GM12865 (cell line): ENCODE data around the gene B3GALNT2.

Experiments
- DNase-seq: peaks from one replicate; pipeline ENCODE4 v3.0.0; 2010; ENCODE audit warnings: low read depth
- H3K4me3 ChIP-seq: 2 replicates; pipeline ENCODE4 v1.5.1; 2011; ENCODE audit warnings: mild to moderate bottlenecking, low read depth, low read length, control low read depth
- CTCF ChIP-seq: IDR thresholded peaks from 2 replicates; pipeline ENCODE4 v1.5.1; 2011; ENCODE audit warnings: low read length, control low read depth, low read depth, inconsistent platforms; ENCODE audit not compliant: insufficient read depth; ENCODE audit errors: missing control alignments

Gene B3GALNT2

DNA sequence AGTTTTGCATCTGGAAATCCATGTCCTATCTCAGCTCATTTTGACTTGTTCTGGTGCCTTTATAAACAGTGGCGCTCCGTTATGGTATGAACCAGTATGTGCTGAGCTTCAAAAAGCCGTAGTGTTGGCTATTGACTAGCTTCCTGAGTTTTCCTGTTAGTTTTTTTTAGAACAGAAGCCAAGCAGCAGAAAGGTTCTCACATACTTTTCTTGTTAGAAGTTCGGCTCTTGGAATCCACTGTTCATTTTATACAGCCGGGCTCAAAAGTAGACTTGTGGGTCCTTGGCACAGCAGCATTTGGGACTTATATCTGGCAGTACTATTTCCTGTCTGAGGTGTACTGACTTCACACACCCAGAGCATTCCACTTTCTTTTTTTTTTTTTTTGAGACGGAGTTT is 73.3 kb downstream of the B3GALNT2 start:
- no peak for TF ChIP-seq CTCF
- no peak overlapping the region for H3K4me3 ChIP-seq
- DNase-seq = no peak

DNA sequence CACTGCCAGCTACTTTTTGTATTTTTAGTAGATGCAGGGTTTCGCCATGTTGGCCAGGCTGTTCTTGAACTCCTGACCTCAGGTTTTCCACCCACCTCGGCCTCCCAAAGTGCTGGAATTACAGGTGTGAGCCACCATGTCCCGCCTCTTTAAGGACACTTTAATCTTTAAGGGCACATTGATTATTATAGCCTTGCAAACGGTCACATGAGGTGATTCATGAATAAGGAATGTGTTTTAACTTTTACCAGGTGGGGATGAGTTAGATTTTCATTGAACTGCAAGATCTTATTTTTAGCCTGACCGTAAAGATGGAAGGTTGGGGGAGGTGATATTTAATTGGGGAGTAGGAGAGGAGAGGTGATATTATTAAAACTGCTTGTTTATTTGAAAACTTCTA is 75.1 kb downstream of the B3GALNT2 start:
- TF ChIP-seq CTCF = no peak

DNA sequence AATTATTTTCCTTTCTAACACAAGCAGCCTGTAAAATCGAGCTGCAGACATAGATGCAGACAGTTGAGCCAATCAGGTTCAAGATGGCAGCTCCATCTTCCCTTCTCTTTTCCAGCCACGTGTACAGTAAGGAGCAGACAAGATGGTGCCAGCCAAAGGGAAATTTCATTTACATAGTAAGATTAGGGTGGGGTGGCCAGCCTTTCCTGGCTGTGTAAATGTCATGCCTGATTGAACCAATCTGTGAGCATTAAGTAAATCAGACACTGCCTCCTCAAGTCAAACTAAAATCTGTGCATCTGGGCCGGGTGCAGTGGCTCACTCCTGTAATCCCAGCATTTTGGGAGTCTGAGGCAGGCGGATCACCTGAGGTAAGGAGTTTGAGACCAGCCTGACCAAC is 76.8 kb downstream of the B3GALNT2 start:
- DNase-seq = no peak
- TF ChIP-seq CTCF = no peak
- no peak overlapping the region for H3K4me3 ChIP-seq

More for the DNA sequence above, 75.1 kb downstream of the B3GALNT2 start:
- DNase-seq = no peak
- no peak overlapping the region for H3K4me3 ChIP-seq

- H3K4me3 ChIP-seq = no peak overlapping the region
- DNase-seq = no peak
- TF ChIP-seq CTCF = no peak
These were observed 77.6 kb downstream of the B3GALNT2 start for GRCh38 chr1:235426680-235427079.

DNA sequence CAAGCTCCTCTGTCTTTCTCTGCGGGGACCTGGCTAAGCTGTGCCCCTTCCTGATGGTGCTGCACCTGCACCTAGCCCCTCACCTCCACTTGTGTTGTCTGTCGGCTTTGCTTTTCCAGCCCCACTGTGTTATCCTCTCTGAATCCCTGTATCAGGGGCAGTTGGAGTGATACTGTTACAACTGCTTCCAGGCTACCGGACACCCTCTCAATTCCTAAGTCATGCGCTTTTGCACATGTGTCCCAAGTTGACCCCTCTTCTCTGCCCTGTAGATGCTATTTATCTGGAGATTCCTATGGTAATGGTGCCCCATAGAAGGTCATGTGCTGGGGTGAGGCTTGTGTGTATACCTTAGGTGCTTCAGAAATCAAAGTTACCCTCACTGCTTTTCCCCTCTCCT is 78.1 kb downstream of the B3GALNT2 start:
- TF ChIP-seq CTCF = no peak
- H3K4me3 ChIP-seq = no peak overlapping the region
- DNase-seq = no peak

GRCh38 chr1:235425357-235425756 is 78.9 kb downstream of the B3GALNT2 start:
- TF ChIP-seq CTCF = no peak
- H3K4me3 ChIP-seq = no peak overlapping the region

DNA sequence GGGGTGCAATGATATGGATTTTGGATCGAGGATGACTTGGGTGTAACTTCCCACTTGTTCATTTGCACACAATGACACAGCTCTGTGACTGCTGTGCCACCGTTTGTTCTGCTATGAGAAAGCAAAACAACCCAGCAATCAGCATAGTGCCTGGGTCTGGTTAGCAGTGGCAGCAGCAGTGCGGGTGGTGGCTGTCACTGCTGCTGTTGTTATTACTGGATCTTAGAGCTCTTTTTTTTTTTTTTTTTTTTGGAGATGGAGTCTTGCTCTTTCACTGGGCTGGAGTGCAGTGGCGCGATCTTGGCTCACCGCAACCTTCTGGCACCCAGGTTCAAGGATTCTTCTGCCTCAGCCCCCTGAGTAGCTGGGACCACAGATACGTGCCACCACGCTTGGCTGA is 80.2 kb downstream of the B3GALNT2 start:
- DNase-seq = no peak

More at GRCh38 chr1:235425357-235425756, 78.9 kb downstream of the B3GALNT2 start:
- no peak for DNase-seq

More for the DNA sequence above, 80.2 kb downstream of the B3GALNT2 start:
- no peak for TF ChIP-seq CTCF
- H3K4me3 ChIP-seq = no peak overlapping the region
